ENCODE data around the gene DAPK1. TPM values are rescaled to one million over a fixed set of nuclear protein-coding genes. Genes with fewer than 3 reads are reported as not detected.

DAPK1 gene
- total RNA-seq, 2 donors from 2014 or later, result 39.1 to 40.6 TPM

DNA sequence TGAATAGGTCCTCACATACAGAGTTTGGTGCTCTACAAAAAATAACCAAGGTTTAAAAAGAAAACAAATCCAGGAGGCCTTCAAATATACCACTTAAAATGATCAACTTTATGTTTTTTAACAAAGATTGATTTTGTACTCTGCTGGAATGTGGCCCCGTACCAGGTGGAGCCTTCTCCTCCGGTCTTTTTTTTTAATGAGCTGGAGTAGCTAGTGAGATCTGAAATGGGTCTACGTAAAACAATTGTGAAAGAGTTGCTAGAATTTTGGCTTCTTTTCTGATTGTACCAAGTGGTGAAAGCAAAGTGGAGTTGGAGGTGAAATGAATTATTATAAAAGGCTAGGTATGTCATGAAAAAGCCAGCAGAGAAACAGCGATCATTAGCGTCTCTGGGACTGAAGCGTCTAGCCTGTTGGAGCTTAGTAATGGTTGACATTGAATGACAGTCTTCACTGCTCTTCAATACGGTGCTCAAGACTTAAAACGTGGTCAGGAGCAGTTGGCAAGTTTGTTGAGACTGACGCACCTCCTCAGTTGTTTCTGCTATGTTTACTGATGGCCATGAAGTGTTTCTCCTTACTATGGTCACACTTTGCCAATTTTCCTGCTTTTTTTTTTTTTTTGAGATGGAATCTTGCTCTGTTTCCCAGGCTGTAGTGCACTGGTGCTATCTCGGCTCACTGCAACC lies 84.4 kb downstream of the DAPK1 start:
- Histone ChIP-seq H3K36me3 (no peaks in the 10 kb centered on the region), H3K27ac (no peak overlapping the region), H3K4me1 (ENCODE audit: control insufficient read depth in 1 of 2, low read depth in 2 of 2) (peaks cover 0 to 11% of the 10 kb centered on the region in 2 donors), H3K4me3 (no peak overlapping the region), H3K27me3 (replicated peaks; ENCODE audit: insufficient read depth) (no peaks in the 10 kb centered on the region), H3K9me3 (no peaks in the 10 kb centered on the region)
- ATAC-seq (ENCODE audit: insufficient number of reproducible peaks, low FRiP score, low read depth) (no peak), DNase-seq (ENCODE audit: low spot score) (no peak)
- TF ChIP-seq, protein P1, sequence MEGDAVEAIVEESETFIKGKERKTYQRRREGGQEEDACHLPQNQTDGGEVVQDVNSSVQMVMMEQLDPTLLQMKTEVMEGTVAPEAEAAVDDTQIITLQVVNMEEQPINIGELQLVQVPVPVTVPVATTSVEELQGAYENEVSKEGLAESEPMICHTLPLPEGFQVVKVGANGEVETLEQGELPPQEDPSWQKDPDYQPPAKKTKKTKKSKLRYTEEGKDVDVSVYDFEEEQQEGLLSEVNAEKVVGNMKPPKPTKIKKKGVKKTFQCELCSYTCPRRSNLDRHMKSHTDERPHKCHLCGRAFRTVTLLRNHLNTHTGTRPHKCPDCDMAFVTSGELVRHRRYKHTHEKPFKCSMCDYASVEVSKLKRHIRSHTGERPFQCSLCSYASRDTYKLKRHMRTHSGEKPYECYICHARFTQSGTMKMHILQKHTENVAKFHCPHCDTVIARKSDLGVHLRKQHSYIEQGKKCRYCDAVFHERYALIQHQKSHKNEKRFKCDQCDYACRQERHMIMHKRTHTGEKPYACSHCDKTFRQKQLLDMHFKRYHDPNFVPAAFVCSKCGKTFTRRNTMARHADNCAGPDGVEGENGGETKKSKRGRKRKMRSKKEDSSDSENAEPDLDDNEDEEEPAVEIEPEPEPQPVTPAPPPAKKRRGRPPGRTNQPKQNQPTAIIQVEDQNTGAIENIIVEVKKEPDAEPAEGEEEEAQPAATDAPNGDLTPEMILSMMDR (IDR thresholded peaks at IDR 0.05), result no peak

DNA sequence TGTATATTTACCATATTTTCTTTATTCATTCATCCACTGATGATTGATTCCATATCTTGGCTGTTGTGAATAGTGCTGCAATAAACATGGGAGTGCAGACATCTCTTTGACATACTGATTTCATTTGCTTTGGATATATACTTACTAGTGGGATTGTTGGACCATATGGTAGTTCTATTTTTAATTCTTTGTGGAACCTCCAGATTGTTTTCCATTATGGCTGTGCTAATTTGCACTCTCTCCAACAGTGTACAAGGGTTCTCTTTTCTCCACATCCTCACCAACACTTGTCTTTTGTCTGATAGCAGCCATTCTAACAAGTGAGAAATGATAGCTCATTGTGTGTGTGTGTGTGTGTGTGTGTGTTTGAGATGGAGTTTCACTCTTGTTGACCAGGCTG lies 86.7 kb downstream of the DAPK1 start:
- Histone ChIP-seq H3K27me3 (replicated peaks; ENCODE audit: insufficient read depth) (no peaks in the 10 kb centered on the region), H3K4me3 (no peak overlapping the region), H3K9me3 (no peaks in the 10 kb centered on the region), H3K4me1 (ENCODE audit: control insufficient read depth in 1 of 2, low read depth in 2 of 2) (peaks cover 0 to 11% of the 10 kb centered on the region in 2 donors), H3K36me3 (no peaks in the 10 kb centered on the region), H3K27ac (no peak overlapping the region)
- TF ChIP-seq, protein P1 (IDR thresholded peaks at IDR 0.05), result no peak
- DNase-seq (ENCODE audit: low spot score), result no peak
- ATAC-seq (ENCODE audit: insufficient number of reproducible peaks, low FRiP score, low read depth), result no peak

DNA sequence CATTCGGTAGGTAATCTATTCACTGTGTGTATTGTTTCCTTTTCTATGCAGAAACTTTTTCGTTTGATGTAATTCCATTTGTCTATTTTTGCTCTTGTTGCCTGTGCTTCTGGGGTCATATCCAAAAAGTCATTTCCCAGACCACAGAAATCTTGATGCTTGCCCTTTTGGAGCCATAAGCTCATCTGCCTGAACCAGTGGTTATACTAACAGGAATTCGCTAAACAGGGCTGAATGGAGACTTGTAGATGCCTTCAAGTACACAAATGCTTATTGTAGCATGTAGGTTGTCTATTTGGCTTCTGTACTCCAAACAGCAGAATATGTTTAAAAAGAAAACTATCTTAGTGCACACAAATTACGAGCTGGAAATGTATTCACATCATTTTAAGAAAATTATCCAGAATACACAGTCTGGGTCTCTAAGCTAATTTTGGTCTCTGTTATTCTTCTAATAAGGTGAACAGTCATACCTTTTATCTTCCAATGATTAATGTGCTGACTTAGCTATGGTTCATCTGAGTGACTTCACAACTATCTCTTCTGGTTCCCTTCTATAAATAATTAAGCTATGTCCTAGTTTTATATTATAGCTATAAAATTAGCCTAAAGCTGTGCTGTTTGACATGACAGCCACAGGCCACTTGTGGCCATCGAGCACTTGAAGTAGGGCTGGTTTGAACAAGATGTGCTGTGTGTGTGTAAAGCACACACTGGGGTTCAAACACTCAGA lies 87.6 kb downstream of the DAPK1 start:
- no peak for DNase-seq (ENCODE audit: low spot score)
- no peak for ATAC-seq (ENCODE audit: insufficient number of reproducible peaks, low FRiP score, low read depth)
- no peak overlapping the region for H3K27ac ChIP-seq

DNA sequence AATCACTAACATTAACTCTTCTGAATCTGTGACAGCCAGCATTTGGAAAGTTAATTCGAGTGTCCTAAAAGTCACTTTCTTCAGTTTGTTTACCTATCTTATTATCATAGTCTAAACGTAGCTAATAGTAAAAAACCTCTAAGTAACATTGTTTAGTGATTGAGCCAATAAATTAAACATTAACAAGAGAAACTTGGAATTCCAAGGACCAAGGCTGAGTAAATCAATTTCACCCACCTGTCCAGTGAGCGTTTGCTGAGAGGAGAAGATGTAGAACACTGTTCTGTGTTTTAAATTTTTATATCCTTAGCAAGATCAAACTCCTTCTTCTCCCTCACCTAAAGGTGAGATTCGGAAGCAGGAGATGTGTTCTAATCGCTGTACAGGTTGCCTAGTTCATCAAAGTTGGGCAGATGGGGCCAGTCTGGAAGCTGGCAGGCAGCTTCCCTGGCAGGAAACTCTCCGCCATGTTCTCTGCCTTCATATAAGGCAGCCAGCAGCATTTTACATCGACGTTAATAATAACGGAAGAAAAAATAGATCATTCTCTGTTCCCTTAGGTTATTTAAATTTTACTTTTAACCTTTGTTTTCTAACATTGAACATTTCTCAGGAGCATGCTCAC lies 89.2 kb downstream of the DAPK1 start:
- Histone ChIP-seq H3K36me3 (no peaks in the 10 kb centered on the region), H3K27me3 (replicated peaks; ENCODE audit: insufficient read depth) (no peaks in the 10 kb centered on the region), H3K4me1 (ENCODE audit: control insufficient read depth in 1 of 2, low read depth in 2 of 2) (peaks cover 0 to 2% of the 10 kb centered on the region in 2 donors), H3K4me3 (no peak overlapping the region), H3K27ac (no peak overlapping the region), H3K9me3 (no peaks in the 10 kb centered on the region)
- TF ChIP-seq, protein P1 (IDR thresholded peaks at IDR 0.05), result no peak
- DNase-seq (ENCODE audit: low spot score), result no peak
- ATAC-seq (ENCODE audit: insufficient number of reproducible peaks, low FRiP score, low read depth), result no peak

More for the DNA sequence above, 87.6 kb downstream of the DAPK1 start:
- Histone ChIP-seq H3K4me3 (no peak overlapping the region), H3K27me3 (replicated peaks; ENCODE audit: insufficient read depth) (no peaks in the 10 kb centered on the region), H3K36me3 (no peaks in the 10 kb centered on the region), H3K4me1 (ENCODE audit: control insufficient read depth in 1 of 2, low read depth in 2 of 2) (peaks cover 0 to 11% of the 10 kb centered on the region in 2 donors), H3K9me3 (no peaks in the 10 kb centered on the region)
- TF ChIP-seq, protein P1 (IDR thresholded peaks at IDR 0.05), result no peak

DNA sequence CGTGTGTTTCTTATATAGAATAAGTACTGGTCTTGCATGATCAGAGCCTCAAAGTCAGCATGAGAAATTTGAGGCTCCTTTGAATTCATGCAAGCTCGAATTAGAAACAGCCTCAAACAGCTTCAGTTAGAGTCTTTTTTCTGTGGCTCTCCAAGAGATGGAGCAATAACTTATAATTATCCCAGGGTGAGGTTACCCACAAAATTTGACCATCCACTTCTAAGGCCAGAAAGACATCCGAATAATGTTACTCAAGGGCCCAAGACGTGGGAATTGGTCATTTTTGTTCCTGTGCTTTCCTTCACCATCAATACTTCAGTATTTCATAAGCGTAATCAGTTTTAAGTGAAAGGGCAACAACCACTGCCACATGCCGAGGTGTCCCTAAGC lies 89.7 kb downstream of the DAPK1 start:
- Histone ChIP-seq H3K27ac (no peak overlapping the region), H3K4me3 (no peak overlapping the region), H3K4me1 (ENCODE audit: control insufficient read depth in 1 of 2, low read depth in 2 of 2) (peaks cover 1 to 4% of the 10 kb centered on the region in 2 donors), H3K36me3 (no peaks in the 10 kb centered on the region), H3K27me3 (replicated peaks; ENCODE audit: insufficient read depth) (no peaks in the 10 kb centered on the region), H3K9me3 (no peaks in the 10 kb centered on the region)
- ATAC-seq (ENCODE audit: insufficient number of reproducible peaks, low FRiP score, low read depth) (no peak), DNase-seq (ENCODE audit: low spot score) (no peak)
- TF ChIP-seq, protein P1 (IDR thresholded peaks at IDR 0.05), result no peak
